ENCODE data around the gene TSFM. TPM values are rescaled to one million over a fixed set of nuclear protein-coding genes. Genes with fewer than 3 reads are reported as not detected.
"Not testable (repeated sequence)": the region's sequence is repeated elsewhere in the genome, so short reads cannot be mapped to it uniquely, and the experiment has no call there.

The TSFM gene
- total RNA-seq, 1 experiment from 2014 or later: 40.7 TPM

DNA sequence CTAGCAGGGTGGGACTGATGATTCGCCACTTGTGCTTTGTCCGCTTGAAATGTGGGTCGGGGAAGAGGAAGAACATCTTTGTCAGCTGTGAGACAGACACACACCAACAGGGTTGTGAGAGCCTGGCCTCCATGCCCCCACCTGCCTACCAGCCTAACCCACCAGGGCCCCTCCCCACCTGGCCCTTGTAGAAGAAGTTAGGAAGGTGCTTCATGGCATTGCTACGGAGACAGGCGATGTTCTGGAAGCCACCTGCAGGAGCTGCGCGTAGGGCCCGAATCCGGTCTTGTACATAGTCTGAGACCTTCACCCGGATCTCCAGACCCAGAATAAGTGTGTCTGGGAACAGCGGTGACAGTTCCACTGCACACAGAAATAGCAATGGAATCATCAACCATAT is 13.0 kb upstream of the TSFM start:
- H3K9ac ChIP-seq (ENCODE audit: low read length): no peak overlapping the region
- peaks cover 31% of the 10 kb centered on the region for H3K4me1 ChIP-seq (ENCODE audit: low read length)
- no peaks in the 10 kb centered on the region for H3K27me3 ChIP-seq (ENCODE audit: low read length)
- H3K4me3 ChIP-seq (ENCODE audit: low read length): no peak overlapping the region
- H3K9me3 ChIP-seq (ENCODE audit: low read length): no peaks in the 10 kb centered on the region
- peaks cover 16% of the 10 kb centered on the region for H3K79me2 ChIP-seq (ENCODE audit: low read length)
- peaks cover 4% of the 10 kb centered on the region; the same call in 1 of the 2 replicates for H3K36me3 ChIP-seq (ENCODE audit: insufficient read depth, low read length)
- H3K4me2 ChIP-seq (ENCODE audit: low read depth, low read length, poor library complexity, severe bottlenecking): no peak overlapping the region
- H3K9me2 ChIP-seq (replicated peaks; ENCODE audit: insufficient read depth, low read length): no peaks in the 10 kb centered on the region
- no peak overlapping the region for H3K27ac ChIP-seq (ENCODE audit: low read length)
- H4K20me1 ChIP-seq (ENCODE audit: insufficient read depth, low read depth, low read length): no peaks in the 10 kb centered on the region
- no peak overlapping the region for H2AFZ ChIP-seq (ENCODE audit: low read length)
- DNase-seq: no peak

DNA sequence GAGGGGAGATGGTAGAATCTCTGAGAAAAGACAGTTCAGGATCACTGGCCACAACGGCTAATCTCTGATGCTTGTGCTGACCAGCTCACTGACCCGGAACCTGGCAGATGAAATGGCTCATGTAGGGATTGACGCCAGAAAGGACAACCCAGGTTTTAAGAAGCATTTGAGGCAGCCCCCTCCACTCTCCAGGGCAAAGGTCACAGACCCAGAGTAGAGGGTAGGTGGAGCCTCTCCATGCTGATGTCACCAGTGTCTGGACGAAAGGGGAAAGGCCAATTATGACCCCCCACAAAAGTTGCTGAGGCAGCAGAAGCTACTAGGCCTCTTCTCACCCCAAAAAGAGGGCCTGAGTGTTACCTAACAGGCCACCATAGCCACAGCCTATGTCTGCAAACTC is 11.9 kb upstream of the TSFM start:
- H2AFZ ChIP-seq (ENCODE audit: low read length): no peak overlapping the region
- H3K79me2 ChIP-seq (ENCODE audit: low read length): peaks cover 16% of the 10 kb centered on the region
- no peaks in the 10 kb centered on the region for H3K9me2 ChIP-seq (replicated peaks; ENCODE audit: insufficient read depth, low read length)
- H3K4me2 ChIP-seq (ENCODE audit: low read depth, low read length, poor library complexity, severe bottlenecking): peak overlapping the region; percentile 80
- H3K36me3 ChIP-seq (ENCODE audit: insufficient read depth, low read length): peaks cover 4% of the 10 kb centered on the region; the same call in 1 of the 2 replicates
- no peak for DNase-seq
- peak overlapping the region; percentile 85 for H3K9ac ChIP-seq (ENCODE audit: low read length)
- H3K27ac ChIP-seq (ENCODE audit: low read length): no peak overlapping the region
- no peaks in the 10 kb centered on the region for H3K9me3 ChIP-seq (ENCODE audit: low read length)
- no peaks in the 10 kb centered on the region for H4K20me1 ChIP-seq (ENCODE audit: insufficient read depth, low read depth, low read length)
- no peaks in the 10 kb centered on the region for H3K27me3 ChIP-seq (ENCODE audit: low read length)
- peak overlapping the region; percentile 94 for H3K4me3 ChIP-seq (ENCODE audit: low read length)
- H3K4me1 ChIP-seq (ENCODE audit: low read length): peaks cover 27% of the 10 kb centered on the region

DNA sequence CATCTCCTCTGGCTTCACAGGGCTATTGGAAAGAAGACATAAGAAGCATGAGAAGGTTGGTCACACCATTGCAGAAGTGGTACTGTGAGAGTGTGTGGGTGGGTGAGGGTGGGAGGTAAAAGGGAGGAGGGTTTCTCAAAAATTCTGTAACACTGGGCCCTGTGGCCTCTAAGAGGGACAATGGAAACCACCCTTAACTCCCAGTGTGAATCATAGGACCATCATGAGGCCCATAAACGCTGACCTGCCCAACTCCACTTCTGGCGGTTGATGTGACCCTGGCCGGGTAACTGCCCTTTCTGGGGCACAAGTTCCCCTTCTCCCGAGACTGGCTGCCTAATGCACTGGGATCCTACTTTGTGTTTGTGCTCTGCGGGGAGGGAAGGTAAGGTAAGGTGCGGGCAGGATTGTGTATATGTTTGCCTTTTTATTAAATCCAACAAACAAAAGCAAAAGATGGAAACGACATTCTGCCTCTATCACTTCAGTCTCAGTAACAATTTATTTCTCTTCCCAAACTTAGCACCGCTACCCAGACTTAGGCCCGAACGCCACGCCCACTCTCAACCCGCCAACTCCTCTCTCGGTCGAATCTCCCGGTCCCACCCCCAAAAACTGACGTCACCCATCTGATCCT is 11.2 kb upstream of the TSFM start:
- Histone ChIP-seq H3K9me3 (ENCODE audit: low read length) (no peaks in the 10 kb centered on the region), H3K36me3 (ENCODE audit: insufficient read depth, low read length) (peaks cover 4% of the 10 kb centered on the region; the same call in 1 of the 2 replicates), H3K4me2 (ENCODE audit: low read depth, low read length, poor library complexity, severe bottlenecking) (peak overlapping the region; percentile 80), H3K4me3 (ENCODE audit: low read length) (peak overlapping the region; percentile 94), H3K4me1 (ENCODE audit: low read length) (peaks cover 27% of the 10 kb centered on the region), H3K9ac (ENCODE audit: low read length) (peak overlapping the region; percentile 85), H3K27ac (ENCODE audit: low read length) (peak overlapping the region; percentile 47; the same call in 1 of the 2 replicates), H3K27me3 (ENCODE audit: low read length) (no peaks in the 10 kb centered on the region), H4K20me1 (ENCODE audit: insufficient read depth, low read depth, low read length) (no peaks in the 10 kb centered on the region), H3K9me2 (replicated peaks; ENCODE audit: insufficient read depth, low read length) (no peaks in the 10 kb centered on the region), H3K79me2 (ENCODE audit: low read length) (peaks cover 16% of the 10 kb centered on the region), H2AFZ (ENCODE audit: low read length) (peak overlapping the region; percentile 93)
- peak; percentile 98 for DNase-seq

DNA sequence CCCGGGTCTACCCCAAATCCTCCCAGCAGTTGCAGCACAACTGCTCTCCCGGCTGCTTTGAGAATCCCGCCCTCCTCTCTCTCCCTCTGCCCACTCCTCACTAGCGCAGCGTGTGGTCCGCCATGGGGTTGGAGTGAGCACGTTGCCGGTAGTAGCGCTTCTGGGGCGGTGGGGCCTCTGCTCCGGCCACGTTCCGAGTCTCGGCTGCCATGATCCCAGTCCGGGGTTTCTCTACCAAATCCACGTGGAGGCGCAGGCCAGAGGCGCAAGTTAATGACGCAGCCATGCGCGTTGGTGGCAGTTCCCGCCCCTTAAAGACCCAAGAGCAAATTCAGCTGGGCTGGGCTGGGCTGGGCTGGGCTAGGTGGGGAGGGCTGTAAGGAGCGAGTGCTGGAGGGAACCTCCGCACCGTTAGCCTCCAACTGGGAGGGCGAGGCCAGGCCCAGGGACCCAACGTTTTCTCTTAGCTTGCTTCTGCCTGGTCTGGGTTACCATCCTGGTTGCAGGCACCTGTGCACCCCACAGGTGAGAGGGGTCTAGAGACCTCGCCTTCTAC is 10.6 kb upstream of the TSFM start, which contains the start of gene METTL1:
METTL1 (minus strand) TSS at position 233 of the 556 bp plus-strand sequence; CDS start at position 211, 22 bp downstream.
- H4K20me1 ChIP-seq (ENCODE audit: insufficient read depth, low read depth, low read length): no peaks in the 10 kb centered on the region
- H3K4me2 ChIP-seq (ENCODE audit: low read depth, low read length, poor library complexity, severe bottlenecking): peak within 1 kb of the TSS; percentile 80

DNA sequence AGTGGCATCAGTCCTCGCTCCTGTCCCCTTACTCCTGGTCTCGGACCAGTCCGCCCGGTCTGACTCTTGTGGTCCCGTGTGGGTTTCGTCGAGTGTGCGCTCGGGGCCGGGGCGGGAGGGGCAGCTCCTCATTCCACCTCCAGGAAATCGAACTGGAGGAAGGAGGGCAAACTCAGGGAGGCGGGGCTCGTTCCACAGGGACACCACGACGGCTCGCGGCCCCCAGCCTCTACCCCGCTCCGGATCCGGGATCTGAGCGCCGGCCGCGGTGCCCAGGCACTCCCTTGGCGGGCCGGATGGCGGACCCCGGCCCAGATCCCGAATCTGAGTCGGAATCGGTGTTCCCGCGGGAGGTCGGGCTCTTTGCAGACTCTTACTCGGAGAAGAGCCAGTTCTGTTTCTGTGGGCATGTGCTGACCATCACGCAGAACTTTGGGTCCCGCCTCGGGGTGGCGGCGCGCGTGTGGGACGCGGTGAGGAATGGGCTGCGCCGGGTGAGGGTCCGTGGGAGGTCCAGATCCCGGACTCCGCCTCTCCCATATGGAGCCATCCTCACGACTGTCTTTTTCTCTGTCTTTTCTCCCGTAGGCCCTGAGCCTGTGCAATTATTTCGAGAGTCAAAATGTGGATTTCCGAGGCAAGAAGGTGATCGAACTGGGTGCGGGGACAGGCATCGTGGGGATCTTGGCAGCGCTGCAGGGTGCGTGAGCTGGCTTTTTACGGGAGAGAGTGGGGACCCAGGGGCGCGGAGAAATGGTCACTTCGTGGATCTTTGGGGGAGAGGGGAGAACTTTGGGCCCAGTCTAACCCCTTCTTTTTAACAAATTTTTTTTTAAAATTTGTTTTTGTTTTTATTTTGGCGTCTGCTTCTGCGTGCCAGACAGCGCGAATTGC is 9.9 kb upstream of the TSFM start, which contains the start of gene EEF1AKMT3:
EEF1AKMT3 (plus strand) TSS at position 186 of the 894 bp plus-strand sequence; CDS start at position 297, 111 bp downstream.
- Histone ChIP-seq H3K4me2 (ENCODE audit: low read depth, low read length, poor library complexity, severe bottlenecking) (peak within 1 kb of the TSS; percentile 80), H3K9me3 (ENCODE audit: low read length) (no peaks in the 10 kb centered on the region), H3K4me3 (ENCODE audit: low read length) (peak within 1 kb of the TSS; percentile 94), H3K27ac (ENCODE audit: low read length) (peak within 1 kb of the TSS; percentile 47; the same call in 1 of the 2 replicates), H3K79me2 (ENCODE audit: low read length) (peaks cover 16% of the 10 kb centered on the region), H3K9ac (ENCODE audit: low read length) (peak within 1 kb of the TSS; percentile 85), H3K27me3 (ENCODE audit: low read length) (no peaks in the 10 kb centered on the region), H4K20me1 (ENCODE audit: insufficient read depth, low read depth, low read length) (no peaks in the 10 kb centered on the region), H3K4me1 (ENCODE audit: low read length) (peaks cover 27% of the 10 kb centered on the region), H2AFZ (ENCODE audit: low read length) (peak within 1 kb of the TSS; percentile 94), H3K9me2 (replicated peaks; ENCODE audit: insufficient read depth, low read length) (no peaks in the 10 kb centered on the region), H3K36me3 (ENCODE audit: insufficient read depth, low read length) (peaks cover 4% of the 10 kb centered on the region; the same call in 1 of the 2 replicates)
- DNase-seq: peak; percentile 64

More for the DNA sequence above, 10.6 kb upstream of the TSFM start, which contains the start of gene METTL1:
- Histone ChIP-seq H3K27ac (ENCODE audit: low read length) (peak within 1 kb of the TSS; percentile 47; the same call in 1 of the 2 replicates), H3K4me1 (ENCODE audit: low read length) (peaks cover 27% of the 10 kb centered on the region), H3K4me3 (ENCODE audit: low read length) (peak within 1 kb of the TSS; percentile 94), H3K9me3 (ENCODE audit: low read length) (no peaks in the 10 kb centered on the region), H3K9me2 (replicated peaks; ENCODE audit: insufficient read depth, low read length) (no peaks in the 10 kb centered on the region), H3K36me3 (ENCODE audit: insufficient read depth, low read length) (peaks cover 4% of the 10 kb centered on the region; the same call in 1 of the 2 replicates), H2AFZ (ENCODE audit: low read length) (peak within 1 kb of the TSS; percentile 94), H3K9ac (ENCODE audit: low read length) (peak within 1 kb of the TSS; percentile 85), H3K79me2 (ENCODE audit: low read length) (peaks cover 16% of the 10 kb centered on the region), H3K27me3 (ENCODE audit: low read length) (no peaks in the 10 kb centered on the region)
- DNase-seq: peak; percentile 99

DNA sequence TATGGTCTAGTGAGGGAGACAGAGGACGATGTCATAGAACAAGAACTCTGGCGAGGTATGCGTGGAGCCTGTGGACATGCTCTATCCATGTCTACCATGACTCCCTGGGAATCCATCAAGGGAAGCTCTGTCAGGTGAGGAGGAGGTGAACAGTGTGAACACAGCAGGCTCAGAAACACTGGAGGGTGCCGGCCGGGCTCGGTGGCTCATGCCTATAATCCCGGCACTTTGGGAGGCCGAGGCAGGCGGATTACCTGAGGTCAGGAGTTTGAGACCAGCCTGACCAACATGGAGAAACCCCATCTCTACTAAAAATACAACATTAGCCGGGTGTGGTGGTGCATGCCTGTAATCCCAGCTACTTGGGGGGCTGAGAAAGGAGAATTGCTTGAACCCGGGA is 8.0 kb upstream of the TSFM start:
- H3K27ac ChIP-seq (ENCODE audit: low read length); H3K36me3 ChIP-seq (ENCODE audit: insufficient read depth, low read length); H3K9me3 ChIP-seq (ENCODE audit: low read length); H3K9ac ChIP-seq (ENCODE audit: low read length); H3K9me2 ChIP-seq (replicated peaks; ENCODE audit: insufficient read depth, low read length); H4K20me1 ChIP-seq (ENCODE audit: insufficient read depth, low read depth, low read length); H3K4me3 ChIP-seq (ENCODE audit: low read length); H3K27me3 ChIP-seq (ENCODE audit: low read length); H2AFZ ChIP-seq (ENCODE audit: low read length); DNase-seq; H3K4me2 ChIP-seq (ENCODE audit: low read depth, low read length, poor library complexity, severe bottlenecking): not testable (repeated sequence)
- H3K79me2 ChIP-seq (ENCODE audit: low read length): peaks cover 16% of the 10 kb centered on the region
- H3K4me1 ChIP-seq (ENCODE audit: low read length): peaks cover 27% of the 10 kb centered on the region

- Histone ChIP-seq H3K27ac (ENCODE audit: low read length) (no peak overlapping the region), H3K4me1 (ENCODE audit: low read length) (peaks cover 27% of the 10 kb centered on the region), H4K20me1 (ENCODE audit: insufficient read depth, low read depth, low read length) (no peaks in the 10 kb centered on the region), H3K9me2 (replicated peaks; ENCODE audit: insufficient read depth, low read length) (no peaks in the 10 kb centered on the region), H3K9ac (ENCODE audit: low read length) (no peak overlapping the region), H3K4me2 (ENCODE audit: low read depth, low read length, poor library complexity, severe bottlenecking) (no peak overlapping the region), H3K4me3 (ENCODE audit: low read length) (no peak overlapping the region), H3K79me2 (ENCODE audit: low read length) (peaks cover 16% of the 10 kb centered on the region), H2AFZ (ENCODE audit: low read length) (no peak overlapping the region), H3K36me3 (ENCODE audit: insufficient read depth, low read length) (peaks cover 4% of the 10 kb centered on the region; the same call in 1 of the 2 replicates), H3K9me3 (ENCODE audit: low read length) (no peaks in the 10 kb centered on the region), H3K27me3 (ENCODE audit: low read length) (no peaks in the 10 kb centered on the region)
- DNase-seq: no peak
Measured at GRCh38 chr12:57775044-57775443, 7.5 kb upstream of the TSFM start.
